DMS79 (cell line): ENCODE results near the gene VAV1.
"Not testable (repeated sequence)": the region's sequence is repeated elsewhere in the genome, so short reads cannot be mapped to it uniquely, and the experiment has no call there.

ENCODE experiments used
- DNase-seq: peaks from one replicate; lab custom pipeline; 2025; lab: John Stamatoyannopoulos, UW

VAV1 gene

GRCh38 chr19:6852001-6852400 is 79.5 kb downstream of the VAV1 start:
- no peak for DNase-seq

GRCh38 chr19:6853868-6854267 is 81.4 kb downstream of the VAV1 start:
- DNase-seq, result no peak

- DNase-seq, result no peak
Measured at GRCh38 chr19:6854758-6855157, 82.2 kb downstream of the VAV1 start.

- DNase-seq, result no peak
Measured at GRCh38 chr19:6856749-6857372, 84.4 kb downstream of the VAV1 start.

- no peak for DNase-seq
Measured at GRCh38 chr19:6861683-6862286, 89.3 kb downstream of the VAV1 start.

GRCh38 chr19:6862673-6863078 is 90.2 kb downstream of the VAV1 start:
- DNase-seq, result peak; percentile 15

GRCh38 chr19:6864325-6864940 is 91.9 kb downstream of the VAV1 start:
- no peak for DNase-seq

GRCh38 chr19:6865849-6866248 is 93.3 kb downstream of the VAV1 start:
- DNase-seq, result no peak

- no peak for DNase-seq
Measured at GRCh38 chr19:6866741-6867151, 94.2 kb downstream of the VAV1 start.

GRCh38 chr19:6868351-6868750 is 95.8 kb downstream of the VAV1 start:
- no peak for DNase-seq

- not testable (repeated sequence) for DNase-seq
Measured at GRCh38 chr19:6869151-6869882, 96.8 kb downstream of the VAV1 start.

- no peak for DNase-seq
Measured at GRCh38 chr19:6873708-6874431, 101.4 kb downstream of the VAV1 start.

- DNase-seq, result no peak
Measured at GRCh38 chr19:6875218-6875617, 102.7 kb downstream of the VAV1 start.

- no peak for DNase-seq
Measured at GRCh38 chr19:6876748-6877147, 104.2 kb downstream of the VAV1 start.

- DNase-seq, result no peak
Measured at GRCh38 chr19:6877766-6878165, 105.3 kb downstream of the VAV1 start.

- no peak for DNase-seq
Measured at GRCh38 chr19:6886277-6886897, 113.9 kb downstream of the VAV1 start.

- DNase-seq, result no peak
Measured at GRCh38 chr19:6887316-6887715, 114.8 kb downstream of the VAV1 start, which contains the start of gene ADGRE1. Gene ADGRE1 (plus strand): TSS chr19:6887579. CDS start chr19:6887609, 30 bp downstream.

GRCh38 chr19:6888967-6889366 is 116.5 kb downstream of the VAV1 start:
- DNase-seq, result no peak

- DNase-seq, result no peak
Measured at GRCh38 chr19:6890401-6890913, 117.9 kb downstream of the VAV1 start.

GRCh38 chr19:6890938-6891337 is 118.4 kb downstream of the VAV1 start:
- DNase-seq, result no peak

GRCh38 chr19:6891761-6892385 is 119.4 kb downstream of the VAV1 start:
- DNase-seq, result no peak
